DND-41 (cell line): Measurements from ENCODE around the gene TSC22D4.

ENCODE experiments used
- ATAC-seq: fragments of 200-7000 bp; cut with Tn5 transposase; 3 replicates; pipeline ENCODE4 v1.9.1; 2021; ENCODE audit warnings: low read depth; ENCODE audit not compliant: insufficient read depth
- DNase-seq: peaks from one replicate; pipeline ENCODE4 v3.0.0-alpha.2; 2020
- H2AFZ ChIP-seq: 2 replicates; pipeline ENCODE4 v1.6.0; 2012; ENCODE audit warnings: low read depth, low read length
- H3K27ac ChIP-seq: 2 replicates; pipeline ENCODE4 v1.5.1; 2012; ENCODE audit warnings: low read length, inconsistent platforms
- H3K27me3 ChIP-seq: fragments of 200-600 bp; sonication (generic); 2 replicates; pipeline ENCODE4 v1.6.0; 2012; ENCODE audit warnings: low read length, mild to moderate bottlenecking, inconsistent platforms; ENCODE audit not compliant: insufficient read depth, poor library complexity
- H3K36me3 ChIP-seq: 2 replicates; pipeline ENCODE4 v1.5.1; 2012; ENCODE audit warnings: low read length, inconsistent platforms; ENCODE audit not compliant: insufficient read depth
- H3K4me1 ChIP-seq: 2 replicates; pipeline ENCODE4 v1.5.1; 2012; ENCODE audit warnings: mild to moderate bottlenecking, low read length; ENCODE audit not compliant: insufficient read depth
- H3K4me2 ChIP-seq: 2 replicates; pipeline ENCODE4 v1.6.0; 2012; ENCODE audit warnings: mild to moderate bottlenecking, moderate library complexity, low read length, inconsistent platforms; ENCODE audit not compliant: insufficient read depth
- H3K4me3 ChIP-seq, 2 experiments: fragments of 200-600 bp in 1 of 2; shearing (Covaris generic) in 1 of 2; 2 replicates each; pipeline ENCODE4 v1.5.1; 2012 to 2016; ENCODE audit warnings: inconsistent platforms in 2 of 2, low read length in 2 of 2, mild to moderate bottlenecking in 2 of 2, low read depth in 1 of 2, moderate library complexity in 1 of 2
- H3K79me2 ChIP-seq: 2 replicates; pipeline ENCODE4 v1.6.0; 2012; ENCODE audit warnings: low read length, inconsistent platforms; ENCODE audit not compliant: insufficient read depth
- H3K9ac ChIP-seq: 2 replicates; pipeline ENCODE4 v1.6.0; 2012; ENCODE audit warnings: low read depth, mild to moderate bottlenecking, inconsistent platforms, low read length, moderate library complexity
- H3K9me3 ChIP-seq: 2 replicates; pipeline ENCODE4 v1.5.1; 2012; ENCODE audit warnings: low read length, moderate library complexity, mild to moderate bottlenecking, inconsistent platforms; ENCODE audit not compliant: insufficient read depth, severe bottlenecking
- H4K20me1 ChIP-seq: 2 replicates; pipeline ENCODE4 v1.6.0; 2012; ENCODE audit warnings: low read length; ENCODE audit not compliant: insufficient read depth
- CTCF ChIP-seq: IDR thresholded peaks from 2 replicates; pipeline ENCODE4 v1.5.1; 2012; ENCODE audit warnings: borderline replicate concordance, low read length, moderate library complexity, mild to moderate bottlenecking; ENCODE audit not compliant: poor library complexity, severe bottlenecking; ENCODE audit errors: extremely low read depth
- EZH2 ChIP-seq: IDR thresholded peaks from 3 replicates; pipeline ENCODE4 v1.6.1; 2012; ENCODE audit warnings: borderline replicate concordance, low read depth, mild to moderate bottlenecking, moderate library complexity, low read length, inconsistent platforms; ENCODE audit not compliant: severe bottlenecking

Gene TSC22D4

GRCh38 chr7:100464791-100465190 lies 14.2 kb downstream of the TSC22D4 start:
- Histone ChIP-seq H3K4me3 (no peak overlapping the region), H3K79me2 (no peaks in the 10 kb centered on the region), H4K20me1 (peaks cover 19% of the 10 kb centered on the region), H3K9me3 (no peaks in the 10 kb centered on the region), H3K27me3 (no peaks in the 10 kb centered on the region), H3K4me1 (peaks cover 5% of the 10 kb centered on the region; the same call in 1 of the 2 replicates), H3K27ac (no peak overlapping the region), H3K9ac (no peak overlapping the region), H2AFZ (no peak overlapping the region), H3K36me3 (peaks cover 25% of the 10 kb centered on the region), H3K4me2 (no peak overlapping the region)
- TF ChIP-seq CTCF (no peak), EZH2 (no peak)
- ATAC-seq (no peak), DNase-seq (no peak)

- Histone ChIP-seq H3K4me1 (no peaks in the 10 kb centered on the region), H3K79me2 (no peaks in the 10 kb centered on the region), H3K36me3 (peaks cover 25% of the 10 kb centered on the region), H3K4me3 (no peak within 1 kb of the TSS), H3K27me3 (no peaks in the 10 kb centered on the region), H3K9ac (no peak within 1 kb of the TSS), H3K4me2 (no peak within 1 kb of the TSS), H3K27ac (no peak within 1 kb of the TSS; the same call in 1 of the 2 replicates), H3K9me3 (no peaks in the 10 kb centered on the region), H4K20me1 (peaks cover 15% of the 10 kb centered on the region), H2AFZ (no peak within 1 kb of the TSS)
- DNase-seq (no peak), ATAC-seq (no peak)
- TF ChIP-seq EZH2 (no peak), CTCF (no peak)
Measured at GRCh38 chr7:100464210-100464660, 14.8 kb downstream of the TSC22D4 start, which contains the start of gene SPACDR. SPACDR (minus strand) TSS chr7:100464260; CDS start chr7:100464025, 235 bp downstream.

- no peak overlapping the region for H3K4me3 ChIP-seq
- no peaks in the 10 kb centered on the region for H3K9me3 ChIP-seq
- H4K20me1 ChIP-seq = no peaks in the 10 kb centered on the region
- ATAC-seq = no peak
- no peaks in the 10 kb centered on the region for H3K79me2 ChIP-seq
- DNase-seq = no peak
- no peaks in the 10 kb centered on the region for H3K27me3 ChIP-seq
- no peak overlapping the region for H2AFZ ChIP-seq
- TF ChIP-seq EZH2 (no peak), CTCF (no peak)
- H3K9ac ChIP-seq = no peak overlapping the region
- H3K27ac ChIP-seq = no peak overlapping the region
- no peak overlapping the region for H3K4me2 ChIP-seq
- H3K36me3 ChIP-seq = no peaks in the 10 kb centered on the region
- H3K4me1 ChIP-seq = peaks cover 18% of the 10 kb centered on the region
Measured at GRCh38 chr7:100457033-100457432, 22.0 kb downstream of the TSC22D4 start.

- no peaks in the 10 kb centered on the region for H4K20me1 ChIP-seq
- no peak overlapping the region for H3K4me3 ChIP-seq
- no peaks in the 10 kb centered on the region for H3K27me3 ChIP-seq
- ATAC-seq (0 out of 3 replicates have a peak, but pooled peaks have one; percentile 44), DNase-seq (no peak)
- TF ChIP-seq CTCF = peak; percentile 40
- no peak for TF ChIP-seq EZH2
- no peaks in the 10 kb centered on the region for H3K36me3 ChIP-seq
- no peak overlapping the region for H3K27ac ChIP-seq
- H3K4me1 ChIP-seq = peaks cover 18% of the 10 kb centered on the region
- H3K9ac ChIP-seq = no peak overlapping the region
- H3K4me2 ChIP-seq = no peak overlapping the region
- H2AFZ ChIP-seq = no peak overlapping the region
- H3K9me3 ChIP-seq = no peaks in the 10 kb centered on the region
- H3K79me2 ChIP-seq = no peaks in the 10 kb centered on the region
Measured at GRCh38 chr7:100456562-100456961, 22.5 kb downstream of the TSC22D4 start.
